ENCODE data around the gene EYS. TPM values are rescaled to one million over a fixed set of nuclear protein-coding genes. Genes with fewer than 3 reads are reported as not detected.

EYS gene
- total and polyA plus RNA-seq, 2 experiments from 2014 or later: under 0.01 to 0.15 TPM

- Histone ChIP-seq H3K27me3 (no peaks in the 10 kb centered on the region), H3K27ac (no peak overlapping the region), H3K4me3 (no peak overlapping the region), H3K36me3 (no peaks in the 10 kb centered on the region), H3K9me3 (ENCODE audit: low read depth) (no peaks in the 10 kb centered on the region), H3K4me1 (ENCODE audit: low read depth) (no peaks in the 10 kb centered on the region)
- TF ChIP-seq, protein P1, sequence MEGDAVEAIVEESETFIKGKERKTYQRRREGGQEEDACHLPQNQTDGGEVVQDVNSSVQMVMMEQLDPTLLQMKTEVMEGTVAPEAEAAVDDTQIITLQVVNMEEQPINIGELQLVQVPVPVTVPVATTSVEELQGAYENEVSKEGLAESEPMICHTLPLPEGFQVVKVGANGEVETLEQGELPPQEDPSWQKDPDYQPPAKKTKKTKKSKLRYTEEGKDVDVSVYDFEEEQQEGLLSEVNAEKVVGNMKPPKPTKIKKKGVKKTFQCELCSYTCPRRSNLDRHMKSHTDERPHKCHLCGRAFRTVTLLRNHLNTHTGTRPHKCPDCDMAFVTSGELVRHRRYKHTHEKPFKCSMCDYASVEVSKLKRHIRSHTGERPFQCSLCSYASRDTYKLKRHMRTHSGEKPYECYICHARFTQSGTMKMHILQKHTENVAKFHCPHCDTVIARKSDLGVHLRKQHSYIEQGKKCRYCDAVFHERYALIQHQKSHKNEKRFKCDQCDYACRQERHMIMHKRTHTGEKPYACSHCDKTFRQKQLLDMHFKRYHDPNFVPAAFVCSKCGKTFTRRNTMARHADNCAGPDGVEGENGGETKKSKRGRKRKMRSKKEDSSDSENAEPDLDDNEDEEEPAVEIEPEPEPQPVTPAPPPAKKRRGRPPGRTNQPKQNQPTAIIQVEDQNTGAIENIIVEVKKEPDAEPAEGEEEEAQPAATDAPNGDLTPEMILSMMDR (IDR thresholded peaks at IDR 0.05; ENCODE audit: low read depth, low read length): no peak
- peak in 1 of 2 donors; percentile 38 for DNase-seq (ENCODE audit: low read depth in 1 of 2, low spot score in 1 of 2)
Measured at GRCh38 chr6:64811119-64811518, 895.9 kb downstream of the EYS start.

DNA sequence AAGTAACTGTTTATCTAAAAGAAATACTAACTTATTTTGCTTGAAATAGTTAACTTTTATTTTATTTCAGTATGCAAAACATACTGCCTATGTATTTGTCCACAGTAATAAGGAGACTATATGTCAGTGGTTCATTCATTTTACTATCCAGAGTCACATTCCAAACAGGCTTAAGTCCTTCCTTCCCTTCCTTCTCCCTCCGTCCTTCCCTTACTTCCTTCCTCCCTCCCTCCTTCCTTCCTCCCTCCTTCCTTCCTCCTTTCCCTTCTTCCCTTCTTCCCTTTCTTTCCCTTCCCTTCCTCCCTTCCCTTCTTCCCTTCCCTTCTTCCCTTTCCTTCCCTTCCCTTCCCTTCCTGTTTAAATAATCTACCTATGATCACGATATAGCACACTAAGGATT is 899.2 kb downstream of the EYS start:
- no peak overlapping the region for H3K4me3 ChIP-seq
- no peaks in the 10 kb centered on the region for H3K9me3 ChIP-seq (ENCODE audit: low read depth)
- H3K27me3 ChIP-seq: no peaks in the 10 kb centered on the region
- H3K36me3 ChIP-seq: no peaks in the 10 kb centered on the region
- DNase-seq (ENCODE audit: low read depth in 1 of 2, low spot score in 1 of 2): no peak
- TF ChIP-seq, protein P1 (IDR thresholded peaks at IDR 0.05; ENCODE audit: low read depth, low read length): no peak
- H3K27ac ChIP-seq: no peak overlapping the region
- H3K4me1 ChIP-seq (ENCODE audit: low read depth): no peaks in the 10 kb centered on the region

DNA sequence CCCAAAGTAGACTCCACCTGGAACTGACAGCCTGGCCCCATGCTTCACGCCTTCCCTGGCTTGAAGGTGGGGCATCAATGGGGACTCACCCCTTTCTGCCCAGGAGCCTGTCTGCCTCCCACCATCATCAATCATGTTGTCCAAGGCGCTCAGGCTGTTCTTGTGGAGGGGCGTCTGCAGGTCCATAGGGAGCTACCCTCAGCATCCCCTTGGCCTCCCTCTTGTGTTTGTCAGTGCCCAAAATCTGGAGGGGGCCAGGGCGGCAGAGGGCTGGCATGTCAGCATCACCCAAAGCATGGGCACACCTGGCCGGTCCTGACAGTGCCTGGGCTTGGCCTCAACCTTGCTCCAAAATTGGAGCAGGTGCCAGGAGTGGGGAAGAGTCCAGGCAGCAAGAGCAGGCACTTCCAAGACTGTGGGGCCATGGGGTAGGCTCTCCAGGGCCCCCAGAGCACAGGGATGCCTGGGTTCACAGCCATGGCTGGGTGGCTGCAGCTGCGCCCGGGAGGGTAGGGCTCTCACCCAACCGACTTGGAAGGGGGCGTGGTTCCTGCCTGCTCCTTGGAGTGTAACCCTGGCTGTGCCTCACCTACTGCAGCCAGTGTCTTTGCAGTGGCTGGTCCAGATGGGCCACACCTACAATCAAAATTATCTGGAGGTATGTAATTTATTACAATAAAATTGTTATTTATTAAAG is 903.4 kb downstream of the EYS start:
- TF ChIP-seq, protein P1 (IDR thresholded peaks at IDR 0.05; ENCODE audit: low read depth, low read length): no peak
- no peak for DNase-seq (ENCODE audit: low read depth in 1 of 2, low spot score in 1 of 2)
- H3K27me3 ChIP-seq: no peaks in the 10 kb centered on the region
- H3K9me3 ChIP-seq (ENCODE audit: low read depth): no peaks in the 10 kb centered on the region
- no peaks in the 10 kb centered on the region for H3K36me3 ChIP-seq
- H3K27ac ChIP-seq: no peak overlapping the region
- no peaks in the 10 kb centered on the region for H3K4me1 ChIP-seq (ENCODE audit: low read depth)
- H3K4me3 ChIP-seq: no peak overlapping the region

GRCh38 chr6:64792534-64792933 is 914.5 kb downstream of the EYS start:
- Histone ChIP-seq H3K9me3 (ENCODE audit: low read depth) (no peaks in the 10 kb centered on the region), H3K4me1 (ENCODE audit: low read depth) (no peaks in the 10 kb centered on the region), H3K27ac (no peak overlapping the region), H3K4me3 (no peak overlapping the region), H3K27me3 (no peaks in the 10 kb centered on the region), H3K36me3 (no peaks in the 10 kb centered on the region)
- no peak for DNase-seq (ENCODE audit: low read depth in 1 of 2, low spot score in 1 of 2)
- TF ChIP-seq, protein P1 (IDR thresholded peaks at IDR 0.05; ENCODE audit: low read depth, low read length): no peak

- no peak overlapping the region for H3K27ac ChIP-seq
- no peaks in the 10 kb centered on the region for H3K36me3 ChIP-seq
- H3K4me1 ChIP-seq (ENCODE audit: low read depth): no peaks in the 10 kb centered on the region
- H3K9me3 ChIP-seq (ENCODE audit: low read depth): no peaks in the 10 kb centered on the region
- no peak for DNase-seq (ENCODE audit: low read depth in 1 of 2, low spot score in 1 of 2)
- no peak overlapping the region for H3K4me3 ChIP-seq
- TF ChIP-seq, protein P1 (IDR thresholded peaks at IDR 0.05; ENCODE audit: low read depth, low read length): no peak
- no peaks in the 10 kb centered on the region for H3K27me3 ChIP-seq
Measured at GRCh38 chr6:64789476-64789875, 917.5 kb downstream of the EYS start.

Data from cardiac muscle cell (in vitro differentiated cells and primary cell).